ENCODE measurements around the gene RTL1.

The RTL1 gene

GRCh38 chr14:100898465-100898864 is 5.1 kb downstream of the RTL1 start:
- DNase-seq = no peak

GRCh38 chr14:100896369-100897060 is 7.0 kb downstream of the RTL1 start:
- DNase-seq = no peak

GRCh38 chr14:100895411-100895810 is 8.1 kb downstream of the RTL1 start:
- no peak for DNase-seq

GRCh38 chr14:100894416-100894815 is 9.1 kb downstream of the RTL1 start:
- no peak for DNase-seq

- no peak for DNase-seq
Observed at GRCh38 chr14:100893760-100894159, 9.8 kb downstream of the RTL1 start.

GRCh38 chr14:100893228-100893601 is 10.3 kb downstream of the RTL1 start:
- no peak for DNase-seq

GRCh38 chr14:100892496-100893227 is 10.9 kb downstream of the RTL1 start:
- DNase-seq = no peak

GRCh38 chr14:100891501-100892445 is 11.7 kb downstream of the RTL1 start:
- DNase-seq = no peak

GRCh38 chr14:100891051-100891450 is 12.5 kb downstream of the RTL1 start:
- no peak for DNase-seq

GRCh38 chr14:100890061-100890850 is 13.3 kb downstream of the RTL1 start:
- DNase-seq = no peak

GRCh38 chr14:100889641-100890040 is 13.9 kb downstream of the RTL1 start:
- DNase-seq = no peak

GRCh38 chr14:100888789-100889315 is 14.7 kb downstream of the RTL1 start:
- no peak for DNase-seq

- DNase-seq = no peak
Observed at GRCh38 chr14:100887728-100888335, 15.7 kb downstream of the RTL1 start.

- DNase-seq = no peak
Observed at GRCh38 chr14:100885617-100886016, 17.9 kb downstream of the RTL1 start.

GRCh38 chr14:100885196-100885595 is 18.3 kb downstream of the RTL1 start:
- no peak for DNase-seq

GRCh38 chr14:100884456-100884855 is 19.1 kb downstream of the RTL1 start:
- DNase-seq = no peak

GRCh38 chr14:100883789-100884101 is 19.8 kb downstream of the RTL1 start:
- DNase-seq = no peak

- no peak for DNase-seq
Observed at GRCh38 chr14:100882991-100883788, 20.3 kb downstream of the RTL1 start.

- DNase-seq = no peak
Observed at GRCh38 chr14:100882026-100882967, 21.2 kb downstream of the RTL1 start.
